ENCODE measurements around the gene SSPN. TPM values are rescaled to one million over a fixed set of nuclear protein-coding genes. Genes with fewer than 3 reads are reported as not detected.

SSPN gene
- total and polyA plus RNA-seq, 2 experiments from 2014 or later: 1.1 to 2.3 TPM

GRCh38 chr12:26197832-26198231 lies 2.5 kb downstream of the SSPN start:
- Histone ChIP-seq H3F3A (replicated peaks; ENCODE audit: low read depth) (no peaks in the 10 kb centered on the region; the same call in 1 of the 2 replicates), H3K4me2 (no peak overlapping the region), H3K9me2 (ENCODE audit: insufficient read depth) (no peaks in the 10 kb centered on the region), H3K79me2 (replicated peaks; ENCODE audit: insufficient read depth) (no peaks in the 10 kb centered on the region), H3K27me3 (ENCODE audit: insufficient read depth) (peaks cover 56% of the 10 kb centered on the region), H2AFZ (0 out of 2 replicates have a peak overlapping the region, but pooled peaks have one; percentile 12), H3K4me1 (ENCODE audit: insufficient read depth) (peaks cover 15% of the 10 kb centered on the region), H3K4me3 (no peak overlapping the region), H3K27ac (ENCODE audit: low read depth) (no peak overlapping the region), H4K20me1 (replicated peaks; ENCODE audit: insufficient read depth) (no peaks in the 10 kb centered on the region), H3K36me3 (ENCODE audit: insufficient read depth) (no peaks in the 10 kb centered on the region)
- Mint-ChIP-seq H3K9me3 (no peaks in the 10 kb centered on the region), H3K27me3 (ENCODE audit: insufficient read depth, low read depth, poor library complexity) (peaks cover 25% of the 10 kb centered on the region), H3K36me3 (ENCODE audit: low read depth) (no peaks in the 10 kb centered on the region), H3K4me3 (no peak overlapping the region), H3K27ac (no peak overlapping the region), H3K4me1 (peaks cover 8% of the 10 kb centered on the region; the same call in 2 of the 3 replicates)
- no peak for TF ChIP-seq STAT1 (IDR thresholded peaks at IDR 0.05; ENCODE audit: unreplicated experiment)
- no peak for TF ChIP-seq CTCF (conservative IDR thresholded peaks at IDR 0.05; ENCODE audit: low read depth in 2 of 2)
- TF ChIP-seq ZNF462 (CRISPR knock-in tag; IDR thresholded peaks at IDR 0.05): no peak
- TF ChIP-seq EZH2phosphoT487 (IDR thresholded peaks at IDR 0.05; ENCODE audit: unreplicated experiment): no peak
- no peak for TF ChIP-seq JUNB (IDR thresholded peaks at IDR 0.05; ENCODE audit: unreplicated experiment)
- TF ChIP-seq, protein P1, sequence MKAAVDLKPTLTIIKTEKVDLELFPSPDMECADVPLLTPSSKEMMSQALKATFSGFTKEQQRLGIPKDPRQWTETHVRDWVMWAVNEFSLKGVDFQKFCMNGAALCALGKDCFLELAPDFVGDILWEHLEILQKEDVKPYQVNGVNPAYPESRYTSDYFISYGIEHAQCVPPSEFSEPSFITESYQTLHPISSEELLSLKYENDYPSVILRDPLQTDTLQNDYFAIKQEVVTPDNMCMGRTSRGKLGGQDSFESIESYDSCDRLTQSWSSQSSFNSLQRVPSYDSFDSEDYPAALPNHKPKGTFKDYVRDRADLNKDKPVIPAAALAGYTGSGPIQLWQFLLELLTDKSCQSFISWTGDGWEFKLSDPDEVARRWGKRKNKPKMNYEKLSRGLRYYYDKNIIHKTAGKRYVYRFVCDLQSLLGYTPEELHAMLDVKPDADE (IDR thresholded peaks at IDR 0.05): no peak
- TF ChIP-seq NANOG (IDR thresholded peaks at IDR 0.05; ENCODE audit: borderline replicate concordance): no peak
- TF ChIP-seq ZNF114 (CRISPR knock-in tag; IDR thresholded peaks at IDR 0.05): no peak
- TF ChIP-seq CREB1 (CRISPR knock-in tag; IDR thresholded peaks at IDR 0.05; ENCODE audit: low read depth): no peak
- TF ChIP-seq, protein P2, sequence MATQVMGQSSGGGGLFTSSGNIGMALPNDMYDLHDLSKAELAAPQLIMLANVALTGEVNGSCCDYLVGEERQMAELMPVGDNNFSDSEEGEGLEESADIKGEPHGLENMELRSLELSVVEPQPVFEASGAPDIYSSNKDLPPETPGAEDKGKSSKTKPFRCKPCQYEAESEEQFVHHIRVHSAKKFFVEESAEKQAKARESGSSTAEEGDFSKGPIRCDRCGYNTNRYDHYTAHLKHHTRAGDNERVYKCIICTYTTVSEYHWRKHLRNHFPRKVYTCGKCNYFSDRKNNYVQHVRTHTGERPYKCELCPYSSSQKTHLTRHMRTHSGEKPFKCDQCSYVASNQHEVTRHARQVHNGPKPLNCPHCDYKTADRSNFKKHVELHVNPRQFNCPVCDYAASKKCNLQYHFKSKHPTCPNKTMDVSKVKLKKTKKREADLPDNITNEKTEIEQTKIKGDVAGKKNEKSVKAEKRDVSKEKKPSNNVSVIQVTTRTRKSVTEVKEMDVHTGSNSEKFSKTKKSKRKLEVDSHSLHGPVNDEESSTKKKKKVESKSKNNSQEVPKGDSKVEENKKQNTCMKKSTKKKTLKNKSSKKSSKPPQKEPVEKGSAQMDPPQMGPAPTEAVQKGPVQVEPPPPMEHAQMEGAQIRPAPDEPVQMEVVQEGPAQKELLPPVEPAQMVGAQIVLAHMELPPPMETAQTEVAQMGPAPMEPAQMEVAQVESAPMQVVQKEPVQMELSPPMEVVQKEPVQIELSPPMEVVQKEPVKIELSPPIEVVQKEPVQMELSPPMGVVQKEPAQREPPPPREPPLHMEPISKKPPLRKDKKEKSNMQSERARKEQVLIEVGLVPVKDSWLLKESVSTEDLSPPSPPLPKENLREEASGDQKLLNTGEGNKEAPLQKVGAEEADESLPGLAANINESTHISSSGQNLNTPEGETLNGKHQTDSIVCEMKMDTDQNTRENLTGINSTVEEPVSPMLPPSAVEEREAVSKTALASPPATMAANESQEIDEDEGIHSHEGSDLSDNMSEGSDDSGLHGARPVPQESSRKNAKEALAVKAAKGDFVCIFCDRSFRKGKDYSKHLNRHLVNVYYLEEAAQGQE (IDR thresholded peaks at IDR 0.05; ENCODE audit: unreplicated experiment): no peak
- TF ChIP-seq EZH2 (IDR thresholded peaks at IDR 0.05; ENCODE audit: low read depth, unreplicated experiment): no peak
- TF ChIP-seq POLR2AphosphoS5 (IDR thresholded peaks at IDR 0.05; ENCODE audit: low read depth): no peak
- TF ChIP-seq ZNF331 (CRISPR knock-in tag; IDR thresholded peaks at IDR 0.05; ENCODE audit: low read depth): no peak
- DNase-seq (ENCODE audit: low spot score) (no peak), ATAC-seq (no peak)
